SK-N-SH (cell line): ENCODE data around the gene AGAP1. TPM values are rescaled to one million over a fixed set of nuclear protein-coding genes. Genes with fewer than 3 reads are reported as not detected.

Source experiments
- CTCF ChIA-PET: fragments of 300-600, 350-600 bp; formaldehyde crosslinking; extraction: SDS; loops from one replicate; lab custom pipeline; 2021; lab: Yijun Ruan, JAX
- POLR2A ChIA-PET: fragments of 350-600 bp; sonication (Branson Sonifier 250); formaldehyde crosslinking; extraction: SDS; loops from one replicate; lab custom pipeline; 2020; ENCODE audit warnings: antibody characterized with exemption, inconsistent platforms; lab: Yijun Ruan, JAX
- DNase-seq: peaks from one replicate; pipeline ENCODE4 v3.0.0; 2012
- H2AFZ ChIP-seq: fragments of 200-600 bp; sonication (generic); 2 replicates; pipeline ENCODE4 v1.8.1; 2016; ENCODE audit warnings: antibody characterized with exemption, mild to moderate bottlenecking, low read depth
- H3F3A ChIP-seq: fragments of 200-600 bp; sonication (generic); replicated peaks from 2 replicates; pipeline ENCODE3; 2016; ENCODE audit warnings: antibody characterized with exemption, mild to moderate bottlenecking; ENCODE audit not compliant: insufficient read depth
- H3K27ac ChIP-seq, 2 experiments: fragments of 200-500 bp in 1 of 2; fragments of 200-600 bp in 1 of 2; sonication (Bioruptor generic) in 1 of 2; sonication (generic), shearing (Covaris generic) in 1 of 2; 2 replicates each; pipeline versions ENCODE4 v1.5.1 to v1.6.1; 2014 to 2016; ENCODE audit warnings: low read depth in 2 of 2, inconsistent platforms in 1 of 2, low read length in 1 of 2, mild to moderate bottlenecking in 1 of 2, mixed read lengths in 1 of 2
- H3K27me3 ChIP-seq: fragments of 200-600 bp; sonication (generic), shearing (Covaris generic); 2 replicates; pipeline ENCODE4 v1.6.1; 2016; ENCODE audit warnings: mixed run types; ENCODE audit not compliant: insufficient read depth
- H3K36me3 ChIP-seq, 2 experiments: fragments of 200-500 bp in 1 of 2; fragments of 200-600 bp in 1 of 2; sonication (Bioruptor generic) in 1 of 2; sonication (generic) in 1 of 2; replicated peaks in 1 of 2; 2 replicates each; pipeline versions ENCODE3 to v1.5.1; 2014 to 2016; ENCODE audit warnings: low read length in 1 of 2, mild to moderate bottlenecking in 1 of 2; ENCODE audit not compliant: insufficient read depth in 2 of 2, control insufficient read depth in 1 of 2
- H3K4me1 ChIP-seq, 2 experiments: fragments of 200-500 bp in 1 of 2; fragments of 200-600 bp in 1 of 2; sonication (Bioruptor generic) in 1 of 2; sonication (generic), shearing (Covaris generic) in 1 of 2; 2 replicates each; pipeline versions ENCODE4 v1.5.1 to v1.6.1; 2014 to 2016; ENCODE audit warnings: low read depth in 1 of 2, low read length in 1 of 2, mixed run types in 1 of 2; ENCODE audit not compliant: insufficient read depth in 2 of 2, control insufficient read depth in 1 of 2
- H3K4me2 ChIP-seq: fragments of 200-600 bp; sonication (generic), shearing (Covaris generic); 2 replicates; pipeline ENCODE4 v1.6.1; 2017; ENCODE audit warnings: mixed run types
- H3K4me3 ChIP-seq, 2 experiments: fragments of 200-500 bp in 1 of 2; fragments of 200-600 bp in 1 of 2; sonication (Bioruptor generic) in 1 of 2; sonication (generic), shearing (Covaris generic) in 1 of 2; 2 replicates each; pipeline versions ENCODE4 v1.5.1 to v1.8.1; 2014 to 2016; ENCODE audit warnings: low read depth in 2 of 2, inconsistent platforms in 1 of 2, low read length in 1 of 2, mild to moderate bottlenecking in 1 of 2, mixed read lengths in 1 of 2, moderate library complexity in 1 of 2
- H3K79me2 ChIP-seq: fragments of 200-600 bp; sonication (generic); 2 replicates; pipeline ENCODE4 v1.8.1; 2017; ENCODE audit warnings: mild to moderate bottlenecking; ENCODE audit not compliant: insufficient read depth
- H3K9ac ChIP-seq: fragments of 200-600 bp; sonication (generic); 2 replicates; pipeline ENCODE4 v1.6.1; 2017; ENCODE audit warnings: mixed run types
- H3K9me2 ChIP-seq: fragments of 200-600 bp; sonication (generic); 2 replicates; pipeline ENCODE4 v1.6.1; 2017; ENCODE audit warnings: mixed run types
- H3K9me3 ChIP-seq: fragments of 200-600 bp; sonication (generic); 2 replicates; pipeline ENCODE4 v1.6.1; 2017; ENCODE audit warnings: mixed run types, mild to moderate bottlenecking, moderate library complexity
- H4K20me1 ChIP-seq: fragments of 200-600 bp; sonication (generic); 2 replicates; pipeline ENCODE4 v1.6.1; 2017; ENCODE audit warnings: mild to moderate bottlenecking, mixed run types; ENCODE audit not compliant: insufficient read depth
- CHD2 ChIP-seq: fragments of 150-350 bp; IDR thresholded peaks from 2 replicates; pipeline ENCODE4 v1.6.1; 2018; ENCODE audit warnings: low read length; ENCODE audit not compliant: partially characterized antibody
- EP300 ChIP-seq, 2 experiments: IDR thresholded peaks; 2 replicates each; pipeline versions ENCODE4 v1.4.0 to v1.6.1; 2012; ENCODE audit warnings: borderline replicate concordance in 1 of 2, low read depth in 1 of 2, low read length in 1 of 2
- EZH2phosphoT487 ChIP-seq: fragments of 200-600 bp; sonication (generic); IDR thresholded peaks from 2 replicates; pipeline ENCODE4 v1.6.1; 2017; ENCODE audit warnings: low read depth, mixed run types, mild to moderate bottlenecking, antibody characterized with exemption, moderate library complexity, borderline replicate concordance
- GABPA ChIP-seq: IDR thresholded peaks from 2 replicates; pipeline ENCODE4 v1.4.0; 2012; ENCODE audit warnings: low read depth, mild to moderate bottlenecking
- JUND ChIP-seq: IDR thresholded peaks from 2 replicates; pipeline ENCODE4 v1.4.0; 2012
- MEF2A ChIP-seq: IDR thresholded peaks from 2 replicates; pipeline ENCODE4 v1.4.0; 2012; ENCODE audit warnings: low read depth, borderline replicate concordance
- MXI1 ChIP-seq: IDR thresholded peaks from 2 replicates; pipeline ENCODE4 v1.6.1; 2012; ENCODE audit warnings: mild to moderate bottlenecking, low read depth, low read length, improper control_type of control experiment
- NFIC ChIP-seq: IDR thresholded peaks from 2 replicates; pipeline ENCODE4 v1.4.0; 2012; ENCODE audit warnings: borderline replicate concordance
- POLR2AphosphoS5 ChIP-seq: IDR thresholded peaks from 2 replicates; pipeline ENCODE4 v1.6.1; 2012; ENCODE audit warnings: low read depth, low read length
- RXRA ChIP-seq: IDR thresholded peaks from 2 replicates; pipeline ENCODE4 v1.4.0; 2012; ENCODE audit warnings: low read depth, mild to moderate bottlenecking, borderline replicate concordance
- TEAD4 ChIP-seq: IDR thresholded peaks from 2 replicates; pipeline ENCODE4 v1.4.0; 2012; ENCODE audit warnings: mild to moderate bottlenecking, borderline replicate concordance; ENCODE audit not compliant: insufficient read depth
- WGBS: methylation state at CpG from one replicate; pipeline ENCODE4 v1.1.6; 2017; ENCODE audit warnings: low lambda C conversion rate; 5-methylcytosine and 5-hydroxymethylcytosine counted together
- polyA plus RNA-seq, 3 experiments: library from polyadenylated mRNA; depleted of rRNA; stranded (reverse); fragments of >200 nt; gene quantifications; 2 replicates each; pipeline ENCODE4 v1.2.3, GENCODE V29; 2012
- TF ChIP-seq, protein P1 (sequence below): fragments of 150-350 bp; IDR thresholded peaks from 2 replicates; pipeline ENCODE4 v1.6.1; 2016; ENCODE audit warnings: mild to moderate bottlenecking, low read depth, low read length
- TF ChIP-seq, protein P2 (sequence below): IDR thresholded peaks from 2 replicates; pipeline ENCODE4 v1.6.1; 2012; ENCODE audit warnings: mild to moderate bottlenecking, low read depth, low read length, moderate library complexity
- TF ChIP-seq, protein P3 (sequence below): IDR thresholded peaks from 2 replicates; pipeline ENCODE4; 2012
- TF ChIP-seq, protein P4 (sequence below): fragments of 200-600 bp; sonication (generic); IDR thresholded peaks from 2 replicates; pipeline ENCODE4 v1.6.1; 2017; ENCODE audit warnings: antibody characterized with exemption, mild to moderate bottlenecking, moderate library complexity
- TF ChIP-seq, protein P5 (sequence below): IDR thresholded peaks from 2 replicates; pipeline ENCODE4 v1.4.0; 2012; ENCODE audit warnings: low read depth

The AGAP1 gene
- polyA plus RNA-seq, 1 of the 3 experiments (the other 2 are of a cell fraction): 8.8 TPM

DNA sequence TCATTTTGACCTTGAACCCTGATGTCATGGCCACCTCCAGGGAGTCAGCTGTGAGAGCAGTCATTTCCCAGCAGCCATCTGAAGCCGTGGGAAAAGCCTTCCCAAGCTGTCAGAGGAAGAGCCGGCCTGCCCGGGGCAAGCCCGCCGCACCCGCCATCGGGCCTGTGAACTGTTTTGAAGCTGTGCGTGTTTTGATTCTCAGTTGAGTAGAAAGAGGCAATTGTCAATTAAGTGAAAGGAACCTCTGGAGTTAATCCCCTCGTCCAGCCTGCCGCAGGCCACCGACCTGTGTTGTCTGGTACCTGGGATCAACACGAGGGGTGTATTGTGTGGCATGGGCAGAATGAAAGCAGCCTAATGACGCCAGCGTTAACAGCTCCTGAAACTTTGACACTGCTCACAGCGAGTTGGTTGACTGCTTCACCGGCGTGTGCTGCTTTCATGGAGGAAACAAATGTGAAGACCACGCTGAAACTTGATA lies 318.4 kb downstream of the AGAP1 start:
- TF ChIP-seq EP300 (IDR thresholded peaks at IDR 0.05; ENCODE audit: borderline replicate concordance in 1 of 2, low read depth in 1 of 2, low read length in 1 of 2): no peak
- TF ChIP-seq TEAD4: no peak
- TF ChIP-seq, protein P1, sequence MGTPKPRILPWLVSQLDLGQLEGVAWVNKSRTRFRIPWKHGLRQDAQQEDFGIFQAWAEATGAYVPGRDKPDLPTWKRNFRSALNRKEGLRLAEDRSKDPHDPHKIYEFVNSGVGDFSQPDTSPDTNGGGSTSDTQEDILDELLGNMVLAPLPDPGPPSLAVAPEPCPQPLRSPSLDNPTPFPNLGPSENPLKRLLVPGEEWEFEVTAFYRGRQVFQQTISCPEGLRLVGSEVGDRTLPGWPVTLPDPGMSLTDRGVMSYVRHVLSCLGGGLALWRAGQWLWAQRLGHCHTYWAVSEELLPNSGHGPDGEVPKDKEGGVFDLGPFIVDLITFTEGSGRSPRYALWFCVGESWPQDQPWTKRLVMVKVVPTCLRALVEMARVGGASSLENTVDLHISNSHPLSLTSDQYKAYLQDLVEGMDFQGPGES: no peak
- TF ChIP-seq MEF2A: no peak
- no peak for TF ChIP-seq NFIC
- no peak for TF ChIP-seq GABPA
- no peak for TF ChIP-seq MXI1
- TF ChIP-seq, protein P2, sequence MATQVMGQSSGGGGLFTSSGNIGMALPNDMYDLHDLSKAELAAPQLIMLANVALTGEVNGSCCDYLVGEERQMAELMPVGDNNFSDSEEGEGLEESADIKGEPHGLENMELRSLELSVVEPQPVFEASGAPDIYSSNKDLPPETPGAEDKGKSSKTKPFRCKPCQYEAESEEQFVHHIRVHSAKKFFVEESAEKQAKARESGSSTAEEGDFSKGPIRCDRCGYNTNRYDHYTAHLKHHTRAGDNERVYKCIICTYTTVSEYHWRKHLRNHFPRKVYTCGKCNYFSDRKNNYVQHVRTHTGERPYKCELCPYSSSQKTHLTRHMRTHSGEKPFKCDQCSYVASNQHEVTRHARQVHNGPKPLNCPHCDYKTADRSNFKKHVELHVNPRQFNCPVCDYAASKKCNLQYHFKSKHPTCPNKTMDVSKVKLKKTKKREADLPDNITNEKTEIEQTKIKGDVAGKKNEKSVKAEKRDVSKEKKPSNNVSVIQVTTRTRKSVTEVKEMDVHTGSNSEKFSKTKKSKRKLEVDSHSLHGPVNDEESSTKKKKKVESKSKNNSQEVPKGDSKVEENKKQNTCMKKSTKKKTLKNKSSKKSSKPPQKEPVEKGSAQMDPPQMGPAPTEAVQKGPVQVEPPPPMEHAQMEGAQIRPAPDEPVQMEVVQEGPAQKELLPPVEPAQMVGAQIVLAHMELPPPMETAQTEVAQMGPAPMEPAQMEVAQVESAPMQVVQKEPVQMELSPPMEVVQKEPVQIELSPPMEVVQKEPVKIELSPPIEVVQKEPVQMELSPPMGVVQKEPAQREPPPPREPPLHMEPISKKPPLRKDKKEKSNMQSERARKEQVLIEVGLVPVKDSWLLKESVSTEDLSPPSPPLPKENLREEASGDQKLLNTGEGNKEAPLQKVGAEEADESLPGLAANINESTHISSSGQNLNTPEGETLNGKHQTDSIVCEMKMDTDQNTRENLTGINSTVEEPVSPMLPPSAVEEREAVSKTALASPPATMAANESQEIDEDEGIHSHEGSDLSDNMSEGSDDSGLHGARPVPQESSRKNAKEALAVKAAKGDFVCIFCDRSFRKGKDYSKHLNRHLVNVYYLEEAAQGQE: no peak
- TF ChIP-seq EZH2phosphoT487: no peak
- TF ChIP-seq, protein P3, sequence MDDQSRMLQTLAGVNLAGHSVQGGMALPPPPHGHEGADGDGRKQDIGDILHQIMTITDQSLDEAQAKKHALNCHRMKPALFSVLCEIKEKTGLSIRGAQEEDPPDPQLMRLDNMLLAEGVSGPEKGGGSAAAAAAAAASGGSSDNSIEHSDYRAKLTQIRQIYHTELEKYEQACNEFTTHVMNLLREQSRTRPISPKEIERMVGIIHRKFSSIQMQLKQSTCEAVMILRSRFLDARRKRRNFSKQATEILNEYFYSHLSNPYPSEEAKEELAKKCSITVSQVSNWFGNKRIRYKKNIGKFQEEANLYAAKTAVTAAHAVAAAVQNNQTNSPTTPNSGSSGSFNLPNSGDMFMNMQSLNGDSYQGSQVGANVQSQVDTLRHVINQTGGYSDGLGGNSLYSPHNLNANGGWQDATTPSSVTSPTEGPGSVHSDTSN: no peak
- WGBS: 91% methylated on average over 18 of the region's 18 CpGs

DNA sequence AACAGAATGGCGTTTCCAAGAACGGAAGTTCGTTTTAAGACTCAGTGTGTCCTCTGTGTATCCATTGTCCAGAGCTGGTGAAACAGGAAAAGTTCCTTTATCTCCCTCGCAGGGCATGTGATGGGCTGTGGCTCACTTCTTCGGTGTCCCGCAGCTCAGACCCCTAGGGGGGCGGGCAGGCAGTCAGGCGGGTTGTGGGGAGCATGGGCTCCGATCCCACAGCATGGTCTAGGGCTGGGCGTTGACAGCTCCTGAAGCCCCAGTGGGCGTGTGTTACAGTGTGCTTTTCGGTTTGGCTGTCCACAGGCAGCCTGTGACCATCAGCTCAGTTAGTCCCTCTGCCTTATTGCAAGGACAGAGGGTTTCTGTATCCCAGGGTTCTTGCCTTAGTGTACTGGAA lies 319.6 kb downstream of the AGAP1 start:
- H3F3A ChIP-seq: no peaks in the 10 kb centered on the region
- DNase-seq: no peak
- no peak overlapping the region for H3K4me3 ChIP-seq
- peaks cover 0 to 31% of the 10 kb centered on the region in 2 experiments for H3K36me3 ChIP-seq
- no peak overlapping the region for H3K9ac ChIP-seq
- TF ChIP-seq TEAD4 (no peak), GABPA (no peak), CHD2 (no peak), JUND (no peak), MXI1 (no peak), RXRA (no peak), POLR2AphosphoS5 (no peak)
- TF ChIP-seq, protein P4, sequence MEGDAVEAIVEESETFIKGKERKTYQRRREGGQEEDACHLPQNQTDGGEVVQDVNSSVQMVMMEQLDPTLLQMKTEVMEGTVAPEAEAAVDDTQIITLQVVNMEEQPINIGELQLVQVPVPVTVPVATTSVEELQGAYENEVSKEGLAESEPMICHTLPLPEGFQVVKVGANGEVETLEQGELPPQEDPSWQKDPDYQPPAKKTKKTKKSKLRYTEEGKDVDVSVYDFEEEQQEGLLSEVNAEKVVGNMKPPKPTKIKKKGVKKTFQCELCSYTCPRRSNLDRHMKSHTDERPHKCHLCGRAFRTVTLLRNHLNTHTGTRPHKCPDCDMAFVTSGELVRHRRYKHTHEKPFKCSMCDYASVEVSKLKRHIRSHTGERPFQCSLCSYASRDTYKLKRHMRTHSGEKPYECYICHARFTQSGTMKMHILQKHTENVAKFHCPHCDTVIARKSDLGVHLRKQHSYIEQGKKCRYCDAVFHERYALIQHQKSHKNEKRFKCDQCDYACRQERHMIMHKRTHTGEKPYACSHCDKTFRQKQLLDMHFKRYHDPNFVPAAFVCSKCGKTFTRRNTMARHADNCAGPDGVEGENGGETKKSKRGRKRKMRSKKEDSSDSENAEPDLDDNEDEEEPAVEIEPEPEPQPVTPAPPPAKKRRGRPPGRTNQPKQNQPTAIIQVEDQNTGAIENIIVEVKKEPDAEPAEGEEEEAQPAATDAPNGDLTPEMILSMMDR: no peak
- TF ChIP-seq, protein P3: no peak
- TF ChIP-seq, protein P5, sequence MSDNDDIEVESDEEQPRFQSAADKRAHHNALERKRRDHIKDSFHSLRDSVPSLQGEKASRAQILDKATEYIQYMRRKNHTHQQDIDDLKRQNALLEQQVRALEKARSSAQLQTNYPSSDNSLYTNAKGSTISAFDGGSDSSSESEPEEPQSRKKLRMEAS: no peak
- H3K27me3 ChIP-seq: no peaks in the 10 kb centered on the region
- H3K9me3 ChIP-seq: no peaks in the 10 kb centered on the region
- no peak overlapping the region for H3K27ac ChIP-seq
- POLR2A ChIA-PET: no interaction called here
- 100% methylated on average over 11 of the region's 12 CpGs for WGBS
- H3K4me2 ChIP-seq: no peak overlapping the region
- H3K4me1 ChIP-seq: no peaks in the 10 kb centered on the region
- H3K9me2 ChIP-seq: no peaks in the 10 kb centered on the region
- H4K20me1 ChIP-seq: no peaks in the 10 kb centered on the region
- no peak overlapping the region for H2AFZ ChIP-seq
- H3K79me2 ChIP-seq: no peaks in the 10 kb centered on the region
- CTCF ChIA-PET: interaction anchor here (0.8 to 1.6 kb wide), 2 partner anchors 10 to 34 kb away, joined by 3 to 5 read pairs; no protein-coding TSS in a partner anchor

More for the DNA sequence above, 318.4 kb downstream of the AGAP1 start:
- Histone ChIP-seq H3K27me3 (no peaks in the 10 kb centered on the region), H3K79me2 (no peaks in the 10 kb centered on the region), H3K9me2 (no peaks in the 10 kb centered on the region), H3K36me3 (peaks cover 0 to 41% of the 10 kb centered on the region in 2 experiments), H3K9ac (no peak overlapping the region), H3F3A (no peaks in the 10 kb centered on the region), H3K4me1 (no peaks in the 10 kb centered on the region), H3K27ac (no peak overlapping the region), H2AFZ (no peak overlapping the region), H4K20me1 (no peaks in the 10 kb centered on the region), H3K9me3 (no peaks in the 10 kb centered on the region), H3K4me3 (no peak overlapping the region), H3K4me2 (no peak overlapping the region)
- ChIA-PET POLR2A (interaction anchor here (0.6 kb wide), 1 partner anchor 53 kb away, joined by 3 read pairs; no protein-coding TSS in a partner anchor), CTCF (interaction anchor here (1.6 kb wide), 1 partner anchor 33 kb away, joined by 5 read pairs; no protein-coding TSS in a partner anchor)
- DNase-seq: no peak
